ENCODE results near the gene DENND1A.

DENND1A gene

GRCh38 chr9:123864251-123864650 lies 65.7 kb downstream of the DENND1A start:
- H3K27ac ChIP-seq (ENCODE audit: low read depth, low read length, severe bottlenecking), result no peak overlapping the region
- H3K4me1 ChIP-seq (ENCODE audit: control insufficient read depth, insufficient read depth, low read length, poor library complexity, severe bottlenecking), result peaks cover 16% of the 10 kb centered on the region
- no peak overlapping the region for H3K4me3 ChIP-seq (ENCODE audit: extremely low read depth, insufficient read depth, low read length, poor library complexity, severe bottlenecking)
- no peaks in the 10 kb centered on the region for H3K9me3 ChIP-seq (ENCODE audit: control insufficient read depth, low read length)
- no peaks in the 10 kb centered on the region for H3K36me3 ChIP-seq (ENCODE audit: control insufficient read depth, insufficient read depth, low read length)
- 41 to 77% methylated on average over 5 to 9 of the region's 9 CpGs for WGBS, 2 experiments (ENCODE audit: insufficient coverage in 2 of 2)

DNA sequence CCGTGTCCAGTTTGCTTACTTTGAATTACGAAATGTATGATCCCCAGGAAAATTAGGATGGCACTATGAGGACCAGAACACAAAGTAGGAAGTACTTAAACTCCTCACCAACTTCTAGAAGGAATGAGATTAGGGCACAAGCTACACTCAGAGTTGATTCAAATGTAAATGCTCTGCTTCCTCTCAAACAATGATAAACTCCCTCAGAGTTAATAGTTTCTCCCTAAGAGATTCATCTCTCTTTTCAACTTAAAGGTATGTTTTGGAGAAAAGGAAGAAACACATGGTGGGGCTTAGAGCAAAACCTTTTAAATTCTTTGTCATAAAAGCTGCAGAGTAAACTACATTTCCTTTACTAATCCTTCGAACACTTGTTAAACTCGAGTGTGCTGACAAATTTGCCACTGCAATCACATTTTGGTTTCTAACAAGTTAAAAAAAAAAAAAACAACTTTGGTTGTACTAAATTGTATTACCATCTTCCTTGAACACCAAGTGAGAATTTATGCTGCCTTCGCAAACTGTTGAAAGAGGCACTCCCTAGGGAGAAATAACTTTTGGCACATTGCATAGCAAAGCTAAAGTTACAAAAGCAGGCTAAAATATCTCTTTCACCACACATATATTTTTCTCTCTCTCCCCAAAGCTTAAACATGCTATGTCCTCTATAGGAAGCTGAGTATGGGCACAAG lies 66.6 kb downstream of the DENND1A start:
- Histone ChIP-seq H3K4me1 (ENCODE audit: control insufficient read depth, insufficient read depth, low read length, poor library complexity, severe bottlenecking) (peaks cover 16% of the 10 kb centered on the region), H3K36me3 (ENCODE audit: control insufficient read depth, insufficient read depth, low read length) (no peaks in the 10 kb centered on the region), H3K4me3 (ENCODE audit: extremely low read depth, insufficient read depth, low read length, poor library complexity, severe bottlenecking) (no peak overlapping the region), H3K9me3 (ENCODE audit: control insufficient read depth, low read length) (no peaks in the 10 kb centered on the region), H3K27ac (ENCODE audit: low read depth, low read length, severe bottlenecking) (peak overlapping the region; percentile 10)
- 20% methylated on average over 1 of the region's 5 CpGs; no CpG with 5 or more reads in 1 of the 2 experiments for WGBS, 2 experiments (ENCODE audit: insufficient coverage in 2 of 2)

- Histone ChIP-seq H3K9me3 (ENCODE audit: control insufficient read depth, low read length) (no peaks in the 10 kb centered on the region), H3K36me3 (ENCODE audit: control insufficient read depth, insufficient read depth, low read length) (no peaks in the 10 kb centered on the region), H3K4me3 (ENCODE audit: extremely low read depth, insufficient read depth, low read length, poor library complexity, severe bottlenecking) (no peak overlapping the region), H3K27ac (ENCODE audit: low read depth, low read length, severe bottlenecking) (no peak overlapping the region), H3K4me1 (ENCODE audit: control insufficient read depth, insufficient read depth, low read length, poor library complexity, severe bottlenecking) (peaks cover 16% of the 10 kb centered on the region)
- WGBS, 2 experiments (ENCODE audit: insufficient coverage in 2 of 2), result 90% methylated on average over 2 of the region's 2 CpGs; no CpG with 5 or more reads in 1 of the 2 experiments
Measured at GRCh38 chr9:123861756-123862120, 68.2 kb downstream of the DENND1A start.

DNA sequence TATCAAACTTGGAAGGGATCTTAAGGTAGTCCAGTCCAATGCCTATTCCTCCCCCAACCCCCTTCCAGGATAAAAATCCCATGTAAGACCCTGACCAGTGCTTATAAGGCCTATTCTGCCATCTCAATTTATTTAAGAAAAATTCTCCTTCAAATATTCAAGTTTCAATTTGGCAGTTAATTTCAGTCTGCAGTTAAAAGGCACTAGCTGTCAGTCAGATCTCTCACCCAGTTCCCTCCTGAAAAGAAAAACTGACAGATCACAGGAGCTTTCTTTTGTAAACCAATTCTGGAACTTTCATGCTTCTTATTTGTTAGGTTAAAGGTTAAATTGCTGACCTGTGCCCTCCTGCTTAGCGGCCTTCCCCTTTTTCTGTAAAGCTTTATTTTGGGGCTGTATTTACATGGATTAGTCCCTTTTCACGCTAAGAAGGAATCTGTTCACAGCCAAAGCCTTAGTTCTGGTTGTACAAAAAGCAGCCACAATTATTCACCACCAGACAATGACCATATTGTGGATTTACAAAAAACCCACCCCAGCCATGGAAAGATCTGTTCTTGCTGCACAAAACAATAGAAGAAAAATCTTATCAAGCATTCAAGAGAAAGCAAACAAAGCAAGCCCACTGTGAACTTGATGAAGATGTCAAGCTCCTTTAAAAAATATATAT lies 68.7 kb downstream of the DENND1A start:
- peak overlapping the region; percentile 10 for H3K27ac ChIP-seq (ENCODE audit: low read depth, low read length, severe bottlenecking)

DNA sequence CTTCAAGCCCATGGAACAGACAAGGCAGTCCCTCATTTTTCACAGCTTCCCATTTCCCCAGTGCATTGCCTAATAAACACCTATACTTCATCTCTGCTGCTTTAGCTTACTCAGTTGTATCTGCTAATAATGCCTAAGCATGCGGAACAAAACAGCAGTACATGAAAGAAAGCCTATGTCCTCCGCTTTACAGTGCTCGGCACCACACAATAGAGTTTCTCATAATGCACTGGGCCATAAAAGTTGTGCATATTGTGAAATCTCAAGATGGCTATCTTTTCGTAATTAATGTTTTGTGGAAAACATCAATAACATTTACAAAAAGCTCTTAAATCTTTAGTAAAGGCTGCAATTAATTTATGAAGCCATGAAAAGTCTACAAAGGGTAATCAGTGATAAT lies 69.3 kb downstream of the DENND1A start:
- no peak overlapping the region for H3K27ac ChIP-seq (ENCODE audit: low read depth, low read length, severe bottlenecking)
- peaks cover 16% of the 10 kb centered on the region for H3K4me1 ChIP-seq (ENCODE audit: control insufficient read depth, insufficient read depth, low read length, poor library complexity, severe bottlenecking)
- no peak overlapping the region for H3K4me3 ChIP-seq (ENCODE audit: extremely low read depth, insufficient read depth, low read length, poor library complexity, severe bottlenecking)
- no peaks in the 10 kb centered on the region for H3K36me3 ChIP-seq (ENCODE audit: control insufficient read depth, insufficient read depth, low read length)
- no peaks in the 10 kb centered on the region for H3K9me3 ChIP-seq (ENCODE audit: control insufficient read depth, low read length)
- WGBS, 2 experiments (ENCODE audit: insufficient coverage in 2 of 2), result 90% methylated on average over 3 of the region's 4 CpGs; no CpG with 5 or more reads in 1 of the 2 experiments

More for the DNA sequence above, 68.7 kb downstream of the DENND1A start:
- H3K4me3 ChIP-seq (ENCODE audit: extremely low read depth, insufficient read depth, low read length, poor library complexity, severe bottlenecking), result no peak overlapping the region
- no peaks in the 10 kb centered on the region for H3K9me3 ChIP-seq (ENCODE audit: control insufficient read depth, low read length)
- 0 to 30% methylated on average over 1 to 2 of the region's 2 CpGs for WGBS, 2 experiments (ENCODE audit: insufficient coverage in 2 of 2)
- H3K36me3 ChIP-seq (ENCODE audit: control insufficient read depth, insufficient read depth, low read length), result no peaks in the 10 kb centered on the region
- peaks cover 16% of the 10 kb centered on the region for H3K4me1 ChIP-seq (ENCODE audit: control insufficient read depth, insufficient read depth, low read length, poor library complexity, severe bottlenecking)

GRCh38 chr9:123852403-123852802 lies 77.5 kb downstream of the DENND1A start:
- H3K36me3 ChIP-seq (ENCODE audit: control insufficient read depth, insufficient read depth, low read length), result no peaks in the 10 kb centered on the region
- no peaks in the 10 kb centered on the region for H3K4me1 ChIP-seq (ENCODE audit: control insufficient read depth, insufficient read depth, low read length, poor library complexity, severe bottlenecking)
- H3K27ac ChIP-seq (ENCODE audit: low read depth, low read length, severe bottlenecking), result no peak overlapping the region
- no peak overlapping the region for H3K4me3 ChIP-seq (ENCODE audit: extremely low read depth, insufficient read depth, low read length, poor library complexity, severe bottlenecking)
- WGBS, 2 experiments (ENCODE audit: insufficient coverage in 2 of 2), result no CpG with 5 or more reads among the region's 2 CpGs
- peaks cover 4% of the 10 kb centered on the region for H3K9me3 ChIP-seq (ENCODE audit: control insufficient read depth, low read length)

DNA sequence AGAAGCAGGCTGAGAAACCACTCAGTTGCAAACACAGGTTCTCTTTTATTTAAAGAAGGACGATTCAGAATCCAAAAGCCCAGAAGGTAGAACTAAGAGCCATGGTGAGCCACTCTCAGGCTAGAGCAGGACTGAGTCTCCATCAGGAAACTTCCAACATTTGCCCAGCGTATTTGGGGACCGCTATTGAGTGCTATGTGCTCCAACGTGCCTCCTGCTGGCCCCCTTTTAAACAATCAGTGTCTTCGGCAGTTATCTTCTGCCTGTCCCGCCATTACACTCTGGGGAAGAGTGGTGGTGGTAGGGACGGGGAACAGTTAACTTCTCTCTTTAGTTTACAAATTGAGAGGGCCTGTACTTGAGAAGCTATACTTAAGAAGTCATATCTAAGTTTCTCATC lies 78.1 kb downstream of the DENND1A start:
- WGBS, 2 experiments (ENCODE audit: insufficient coverage in 2 of 2), result 29 to 36% methylated on average over 1 to 2 of the region's 7 CpGs
- Histone ChIP-seq H3K27ac (ENCODE audit: low read depth, low read length, severe bottlenecking) (no peak overlapping the region), H3K4me1 (ENCODE audit: control insufficient read depth, insufficient read depth, low read length, poor library complexity, severe bottlenecking) (no peaks in the 10 kb centered on the region), H3K9me3 (ENCODE audit: control insufficient read depth, low read length) (peaks cover 10% of the 10 kb centered on the region), H3K4me3 (ENCODE audit: extremely low read depth, insufficient read depth, low read length, poor library complexity, severe bottlenecking) (no peak overlapping the region), H3K36me3 (ENCODE audit: control insufficient read depth, insufficient read depth, low read length) (no peaks in the 10 kb centered on the region)

- Histone ChIP-seq H3K36me3 (ENCODE audit: control insufficient read depth, insufficient read depth, low read length) (no peaks in the 10 kb centered on the region), H3K27ac (ENCODE audit: low read depth, low read length, severe bottlenecking) (no peak overlapping the region), H3K4me1 (ENCODE audit: control insufficient read depth, insufficient read depth, low read length, poor library complexity, severe bottlenecking) (no peaks in the 10 kb centered on the region), H3K4me3 (ENCODE audit: extremely low read depth, insufficient read depth, low read length, poor library complexity, severe bottlenecking) (no peak overlapping the region), H3K9me3 (ENCODE audit: control insufficient read depth, low read length) (peaks cover 20% of the 10 kb centered on the region)
- WGBS, 2 experiments (ENCODE audit: insufficient coverage in 2 of 2), result 100% methylated on average over 1 of the region's 3 CpGs; no CpG with 5 or more reads in 1 of the 2 experiments
Measured at GRCh38 chr9:123848447-123849085, 81.4 kb downstream of the DENND1A start.

- Histone ChIP-seq H3K4me3 (ENCODE audit: extremely low read depth, insufficient read depth, low read length, poor library complexity, severe bottlenecking) (no peak overlapping the region), H3K9me3 (ENCODE audit: control insufficient read depth, low read length) (peaks cover 24% of the 10 kb centered on the region), H3K36me3 (ENCODE audit: control insufficient read depth, insufficient read depth, low read length) (no peaks in the 10 kb centered on the region), H3K4me1 (ENCODE audit: control insufficient read depth, insufficient read depth, low read length, poor library complexity, severe bottlenecking) (no peaks in the 10 kb centered on the region), H3K27ac (ENCODE audit: low read depth, low read length, severe bottlenecking) (no peak overlapping the region)
Measured at GRCh38 chr9:123846966-123847365, 83.0 kb downstream of the DENND1A start.

DNA sequence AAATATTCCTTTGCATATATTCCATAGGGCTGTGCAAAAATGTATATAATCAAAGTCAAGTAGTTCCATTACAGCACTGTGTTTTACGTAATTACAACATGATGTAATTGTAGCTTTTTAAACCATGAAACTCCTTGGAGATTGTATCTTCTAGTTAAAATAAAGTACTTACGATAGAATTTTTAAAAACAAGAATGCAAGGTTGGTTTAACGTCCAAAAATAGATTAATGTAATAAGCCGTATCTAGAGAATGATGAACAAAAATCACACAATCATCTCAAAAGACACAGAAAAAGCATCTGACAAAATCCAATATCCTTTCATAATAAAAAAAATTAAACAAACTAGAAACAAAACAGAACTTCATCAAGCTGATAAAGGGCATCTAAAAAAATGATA lies 86.2 kb downstream of the DENND1A start:
- no peaks in the 10 kb centered on the region for H3K4me1 ChIP-seq (ENCODE audit: control insufficient read depth, insufficient read depth, low read length, poor library complexity, severe bottlenecking)
- no peaks in the 10 kb centered on the region for H3K36me3 ChIP-seq (ENCODE audit: control insufficient read depth, insufficient read depth, low read length)
- no peak overlapping the region for H3K27ac ChIP-seq (ENCODE audit: low read depth, low read length, severe bottlenecking)
- H3K4me3 ChIP-seq (ENCODE audit: extremely low read depth, insufficient read depth, low read length, poor library complexity, severe bottlenecking), result no peak overlapping the region
- H3K9me3 ChIP-seq (ENCODE audit: control insufficient read depth, low read length), result peaks cover 24% of the 10 kb centered on the region
- no CpG with 5 or more reads among the region's 4 CpGs for WGBS, 2 experiments (ENCODE audit: insufficient coverage in 2 of 2)

DNA sequence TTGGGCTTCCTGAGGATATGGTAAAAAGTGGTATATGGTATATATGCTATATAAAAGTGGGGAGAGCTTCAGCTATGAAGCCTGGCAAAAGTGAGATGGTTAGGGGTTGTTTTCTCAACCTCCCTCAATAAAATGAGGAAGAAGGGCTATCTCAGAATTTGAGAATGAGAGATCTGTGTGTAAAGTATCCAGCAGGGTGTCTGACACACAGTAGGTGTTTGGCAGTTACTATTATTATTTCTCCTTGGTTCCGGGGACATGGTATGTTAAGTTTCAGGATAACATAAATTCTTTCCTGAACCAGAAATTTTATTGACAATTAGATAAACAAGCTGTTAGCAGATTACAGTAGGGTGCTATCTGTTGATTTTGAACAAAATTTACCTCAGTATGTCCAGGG lies 94.1 kb downstream of the DENND1A start:
- Histone ChIP-seq H3K4me3 (ENCODE audit: extremely low read depth, insufficient read depth, low read length, poor library complexity, severe bottlenecking) (no peak overlapping the region), H3K4me1 (ENCODE audit: control insufficient read depth, insufficient read depth, low read length, poor library complexity, severe bottlenecking) (peaks cover 12% of the 10 kb centered on the region), H3K9me3 (ENCODE audit: control insufficient read depth, low read length) (peaks cover under 1% of the 10 kb centered on the region), H3K27ac (ENCODE audit: low read depth, low read length, severe bottlenecking) (no peak overlapping the region), H3K36me3 (ENCODE audit: control insufficient read depth, insufficient read depth, low read length) (no peaks in the 10 kb centered on the region)
- WGBS, 2 experiments (ENCODE audit: insufficient coverage in 2 of 2), result no CpG with 5 or more reads among the region's 1 CpG
